ENCODE results near the gene NHLRC1. TPM values are rescaled to one million over a fixed set of nuclear protein-coding genes. Genes with fewer than 3 reads are reported as not detected.

Gene NHLRC1
- total and polyA plus RNA-seq, 2 of the 8 experiments (the other 6 are each of a cell fraction or from before 2014, with no cell fraction given): 0.57 to 0.58 TPM

DNA sequence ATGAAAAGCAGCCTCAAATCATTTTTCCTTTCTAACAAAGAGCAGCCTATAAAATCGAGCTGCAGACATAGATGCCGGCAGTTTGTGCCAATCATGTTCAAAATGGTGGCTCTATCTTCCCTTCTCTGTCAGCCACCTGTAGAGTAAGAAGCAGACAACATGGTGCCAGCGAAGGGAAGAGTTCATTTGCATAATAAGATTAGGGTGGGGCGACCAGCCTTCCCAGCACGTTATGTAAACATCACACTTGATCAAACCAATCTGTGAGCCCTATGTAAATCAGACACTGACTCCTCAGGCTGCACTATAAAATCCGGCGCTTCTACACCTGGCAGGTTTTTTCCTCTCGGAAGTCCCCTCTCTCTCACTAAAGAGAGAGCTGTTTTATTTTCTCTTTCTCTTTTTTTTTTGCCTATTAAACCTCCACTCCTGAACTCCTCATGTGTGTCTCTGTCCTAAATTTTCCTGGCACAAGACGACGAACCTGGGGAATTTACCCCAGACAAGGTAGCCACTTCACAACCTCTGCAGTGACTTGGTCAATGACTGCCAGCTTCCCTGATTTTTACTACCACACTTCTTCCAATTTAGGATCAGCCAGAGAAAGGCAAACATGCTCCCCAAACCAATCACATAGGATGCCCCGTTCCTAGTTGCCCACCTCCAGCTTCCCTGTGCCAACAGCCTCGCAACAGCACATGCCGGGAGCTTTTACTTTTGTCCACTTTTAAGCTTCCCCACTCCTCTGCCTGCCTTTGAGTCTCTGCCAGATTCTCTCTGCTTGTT, 19.5 kb upstream of the NHLRC1 start:
- Histone ChIP-seq H2BK12ac (ENCODE audit: low read depth, low read length) (no peak overlapping the region), H2BK20ac (ENCODE audit: low read length) (no peak overlapping the region), H2BK5ac (ENCODE audit: low read depth, low read length) (no peak overlapping the region), H3K79me1 (ENCODE audit: low read depth, low read length) (no peaks in the 10 kb centered on the region), H3K4ac (replicated peaks; ENCODE audit: insufficient read length, low read depth, low read length) (no peak overlapping the region), H4K20me1 (replicated peaks in 1 of 2; ENCODE audit: control insufficient read depth in 1 of 2, insufficient read depth in 2 of 2, low read length in 2 of 2) (no peaks in the 10 kb centered on the region), H4K5ac (ENCODE audit: insufficient read length, low read depth, low read length) (no peak overlapping the region), H2BK15ac (ENCODE audit: low read length) (0 out of 2 replicates have a peak overlapping the region, but pooled peaks have one; percentile 61), H3K18ac (ENCODE audit: extremely low read depth, low read length) (no peak overlapping the region; the same call in 1 of the 2 replicates), H3K23me2 (ENCODE audit: low read depth, low read length) (no peaks in the 10 kb centered on the region), H4K8ac (ENCODE audit: extremely low read depth, insufficient read depth, low read length) (no peak overlapping the region), H3K27ac (ENCODE audit: low read depth, low read length) (no peak overlapping the region), H2BK120ac (replicated peaks; ENCODE audit: low read depth, low read length) (no peak overlapping the region), H2AK5ac (ENCODE audit: low read depth, low read length) (no peak overlapping the region), H3K9ac (replicated peaks in 1 of 4; ENCODE audit: extremely low read depth in 1 of 4, low read depth in 3 of 4, low read length in 3 of 4) (no peak overlapping the region), H3K4me1 (replicated peaks in 1 of 4; ENCODE audit: control insufficient read depth in 3 of 4, insufficient read depth in 4 of 4, low read length in 3 of 4) (no peaks in the 10 kb centered on the region), H3K36me3 (ENCODE audit: control insufficient read depth in 2 of 4, insufficient read depth in 4 of 4, low read length in 3 of 4) (peaks cover 4 to 15% (median 9%) of the 10 kb centered on the region in 4 experiments), H2AFZ (ENCODE audit: low read length) (no peak overlapping the region), H3K14ac (ENCODE audit: insufficient read length) (no peak overlapping the region), H3K9me3 (ENCODE audit: insufficient read depth in 2 of 2, low read depth in 1 of 2, low read length in 1 of 2) (no peaks in the 10 kb centered on the region), H3K56ac (replicated peaks; ENCODE audit: insufficient read length, low read depth, low read length) (no peak overlapping the region), H4K91ac (replicated peaks; ENCODE audit: insufficient read length, low read length) (no peak overlapping the region), H3K23ac (ENCODE audit: insufficient read length) (no peak overlapping the region), H3K4me2 (ENCODE audit: insufficient read depth in 1 of 2, low read depth in 2 of 2, low read length in 2 of 2) (no peak overlapping the region), H3K27me3 (replicated peaks in 1 of 4; ENCODE audit: control insufficient read depth in 3 of 4, extremely low read depth in 1 of 4, insufficient read depth in 3 of 4, low read length in 3 of 4) (no peaks in the 10 kb centered on the region), H3K79me2 (ENCODE audit: control insufficient read depth in 1 of 2, insufficient read depth in 2 of 2, low read length in 2 of 2) (no peaks in the 10 kb centered on the region), H3K4me3 (ENCODE audit: extremely low read depth in 1 of 4, insufficient read depth in 2 of 4, low read depth in 3 of 4, low read length in 4 of 4) (no peak overlapping the region)
- ChIA-PET POLR2A (ENCODE audit: partially characterized antibody) (interaction anchor here (1.7 to 1.8 kb wide), 2 partner anchors 13 to 80 kb away, joined by 4 to 5 read pairs; partner anchors contain the start of genes KDM1B and TPMT), CTCF (ENCODE audit: partially characterized antibody) (interaction anchor here (0.7 to 1.9 kb wide), 3 partner anchors 8 to 1856 kb away, joined by 3 to 5 read pairs (median 5); no protein-coding TSS in a partner anchor)
- WGBS, 2 experiments (ENCODE audit: extremely low coverage in 1 of 2, insufficient coverage in 1 of 2, insufficient read length in 1 of 2, insufficient replicate concordance in 2 of 2, low coverage in 1 of 2, low lambda C conversion rate in 2 of 2, missing lambda C conversion rate in 1 of 2): 83% methylated on average over 13 of the region's 13 CpGs; no CpG with 5 or more reads in 1 of the 2 experiments
- FAIRE-seq (no peak), DNase-seq (ENCODE audit: low read depth in 1 of 2, low spot score in 2 of 2) (no peak)
- no peak for TF ChIP-seq TEAD4 (IDR thresholded peaks at IDR 0.05; ENCODE audit: low read depth, low read length)
- 0 out of 2 replicates have a peak, but pooled peaks have one; percentile 13 for TF ChIP-seq YY1 (IDR thresholded peaks at IDR 0.05; ENCODE audit: low read depth, low read length)
